HG02763 (cell line): Measurements from ENCODE around the gene NAP1L5.

Experiments used
- ATAC-seq: cut with Tn5 transposase; IDR thresholded peaks from one replicate; pipeline ENCODE4 v1.9.1; 2021; ENCODE audit warnings: mild to moderate bottlenecking, moderate library complexity; ENCODE audit not compliant: unreplicated experiment

The NAP1L5 gene

GRCh38 chr4:88661739-88662138, 35.9 kb downstream of the NAP1L5 start:
- ATAC-seq = no peak

DNA sequence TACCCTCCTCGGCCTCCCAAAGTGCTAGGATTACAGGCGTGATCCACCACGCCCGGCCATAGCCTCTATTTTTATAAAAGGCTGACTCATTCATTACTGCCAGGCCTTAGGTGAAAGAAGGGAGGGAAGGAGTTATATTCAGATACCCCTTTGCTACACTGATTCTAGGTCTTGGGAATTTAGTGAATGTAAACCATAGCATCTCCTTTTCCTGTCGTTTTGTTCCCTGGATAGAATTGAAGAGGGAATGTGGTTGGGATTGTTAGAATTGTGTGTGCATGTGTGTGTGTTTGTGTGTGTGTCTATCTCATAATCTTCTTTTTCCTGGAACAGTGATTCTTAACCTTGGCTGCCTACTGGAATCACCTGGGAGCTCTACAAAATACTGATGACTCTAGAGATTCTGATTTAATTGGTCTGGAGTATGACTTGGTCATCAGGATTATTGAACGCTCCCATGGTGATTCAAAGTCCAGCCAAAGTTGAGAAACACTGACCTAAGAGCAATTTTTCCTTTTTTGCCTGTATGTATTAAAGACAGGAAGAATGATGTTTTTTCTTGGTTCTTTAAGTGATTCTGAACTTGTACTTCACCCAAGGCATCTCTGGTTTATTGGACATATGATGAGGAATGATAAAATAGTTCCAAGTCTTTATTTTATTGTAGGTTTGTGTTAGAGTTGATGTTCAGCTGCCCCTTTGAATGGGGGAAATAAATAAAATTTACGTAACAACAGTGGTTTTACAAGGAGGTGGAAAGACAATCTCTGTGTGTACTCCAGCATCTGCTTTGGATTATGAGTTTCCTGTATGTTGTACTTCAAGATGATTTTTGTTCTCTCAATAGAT, 37.0 kb downstream of the NAP1L5 start:
- ATAC-seq = no peak

- no peak for ATAC-seq
Observed at GRCh38 chr4:88659890-88660208, 37.8 kb downstream of the NAP1L5 start.

GRCh38 chr4:88659055-88659889, 38.4 kb downstream of the NAP1L5 start:
- peak; percentile 90 for ATAC-seq

- no peak for ATAC-seq
Observed at GRCh38 chr4:88655226-88655625, 42.4 kb downstream of the NAP1L5 start.

GRCh38 chr4:88653371-88653946, 44.2 kb downstream of the NAP1L5 start:
- ATAC-seq = no peak

DNA sequence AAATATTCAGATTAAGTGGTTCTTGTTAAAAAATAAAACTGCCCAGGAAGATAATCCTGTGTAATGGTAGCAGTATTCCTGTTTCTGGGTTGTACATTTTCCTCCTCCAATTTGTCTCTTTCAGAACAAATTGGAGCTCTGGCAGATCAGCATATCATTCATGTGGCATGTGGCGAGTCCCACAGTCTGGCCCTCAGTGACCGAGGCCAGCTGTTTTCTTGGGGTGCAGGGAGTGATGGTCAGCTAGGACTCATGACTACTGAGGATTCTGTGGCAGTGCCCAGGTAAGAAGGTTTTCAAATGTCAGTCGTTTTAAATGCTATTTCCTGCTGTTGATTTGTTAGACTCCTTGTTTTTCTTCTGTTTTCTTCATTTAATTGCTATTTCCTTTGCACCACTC, 47.9 kb downstream of the NAP1L5 start:
- no peak for ATAC-seq

GRCh38 chr4:88646528-88647280, 50.9 kb downstream of the NAP1L5 start:
- ATAC-seq = no peak

DNA sequence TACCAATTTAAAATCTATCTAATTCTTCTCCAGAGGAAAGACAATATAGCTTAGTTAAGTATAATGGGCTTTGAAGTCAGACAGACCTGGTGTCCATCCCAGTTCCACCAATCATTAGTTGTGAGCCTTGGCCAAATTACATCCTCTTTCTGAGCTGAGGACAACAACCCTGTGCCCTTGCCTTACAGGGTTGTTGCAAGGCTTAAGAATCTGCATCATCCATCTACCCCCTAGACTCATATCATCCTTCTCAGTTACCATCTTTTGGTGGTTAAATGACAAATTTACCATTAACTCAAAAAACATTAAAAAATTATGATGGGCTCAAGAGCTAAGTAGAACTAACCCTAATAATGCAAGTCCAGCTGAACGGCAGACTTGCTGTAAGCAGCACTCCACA, 51.6 kb downstream of the NAP1L5 start:
- ATAC-seq = no peak
